Activated naive CD4-positive, alpha-beta T cell treated with anti-CD3 and anti-CD28 coated beads, Interleukin-2, amount 50 U/mL, for 72 hours (primary cell): ENCODE results near the gene KIF5A. TPM values are rescaled to one million over a fixed set of nuclear protein-coding genes. Genes with fewer than 3 reads are reported as not detected.

Source experiments
- ATAC-seq, 2 donors: fragments of 150-1000 bp; cut with Tn5 transposase; 2 replicates each; pipeline ENCODE4 v1.10.0; 2021; ENCODE audit warnings: mild to moderate bottlenecking in 2 of 2, moderate library complexity in 2 of 2
- DNase-seq, 2 donors: peaks; one replicate each; pipeline ENCODE4 v3.0.0; 2021 to 2022; ENCODE audit warnings: low spot score in 2 of 2
- H3K27ac Mint-ChIP-seq, 2 donors: one replicate each; pipeline ENCODE4 v1.8.0; 2022; ENCODE audit warnings: mild to moderate bottlenecking in 2 of 2, mixed read lengths in 2 of 2
- H3K36me3 Mint-ChIP-seq, 2 donors: one replicate each; pipeline ENCODE4 v1.8.0; 2022; ENCODE audit warnings: mixed read lengths in 2 of 2
- H3K9me3 Mint-ChIP-seq, 2 donors: one replicate each; pipeline ENCODE4 v1.8.0; 2022; ENCODE audit warnings: mixed read lengths in 2 of 2
- total RNA-seq, 2 donors: library from RNA; stranded (reverse); gene quantifications; one replicate each; pipeline ENCODE4 v1.2.3, GENCODE V29; 2022

Gene KIF5A
- total RNA-seq, 2 donors from 2014 or later: 0.75 to 3.4 TPM

DNA sequence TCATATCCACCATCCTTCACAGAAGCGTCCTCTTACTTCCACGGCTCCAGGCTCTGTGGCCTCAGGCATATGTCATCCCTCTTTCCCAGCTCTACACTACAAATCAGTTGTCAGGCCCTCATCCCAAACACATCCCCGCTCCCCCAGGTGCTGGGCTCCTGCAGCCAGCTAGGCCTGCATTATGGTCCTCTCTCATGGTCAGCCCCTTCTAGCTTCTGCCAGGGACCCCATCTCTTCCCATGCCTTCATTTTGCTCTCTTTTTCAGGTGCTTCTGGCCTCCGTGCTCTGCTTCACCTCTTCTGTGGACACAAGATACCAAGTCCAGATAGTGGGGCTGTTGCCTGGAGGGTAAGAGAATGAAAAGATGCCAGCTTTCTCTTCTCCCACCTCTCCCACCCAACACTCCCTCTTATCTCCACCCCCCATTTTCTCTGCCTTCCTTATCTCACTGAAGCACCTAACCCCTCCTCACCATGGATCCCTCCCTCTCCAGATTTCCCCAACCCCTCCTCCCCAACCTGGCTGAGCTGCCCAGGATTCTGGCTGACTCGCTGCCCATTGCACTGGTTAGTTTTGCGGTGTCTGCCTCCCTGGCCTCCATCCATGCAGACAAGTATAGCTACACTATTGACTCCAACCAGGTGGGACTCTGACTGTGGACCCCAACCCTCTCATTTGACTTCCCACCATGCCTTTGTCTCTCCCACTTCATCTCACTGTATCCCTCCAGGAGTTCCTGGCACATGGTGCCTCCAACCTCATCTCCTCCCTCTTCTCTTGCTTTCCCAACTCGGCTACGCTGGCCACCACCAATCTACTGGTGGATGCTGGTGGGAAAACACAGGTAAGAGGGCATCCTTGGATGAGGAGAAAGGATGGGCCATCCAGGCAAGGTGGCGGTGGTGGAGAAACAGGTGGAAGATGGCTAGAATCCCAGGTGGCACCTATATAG, 72.7 kb downstream of the KIF5A start:
- DNase-seq (peak in 1 of 2 donors; percentile 2), ATAC-seq (no peak)
- H3K27ac Mint-ChIP-seq: no peak overlapping the region
- peaks cover 0 to 4% of the 10 kb centered on the region in 2 donors for H3K36me3 Mint-ChIP-seq
- H3K9me3 Mint-ChIP-seq: no peaks in the 10 kb centered on the region

DNA sequence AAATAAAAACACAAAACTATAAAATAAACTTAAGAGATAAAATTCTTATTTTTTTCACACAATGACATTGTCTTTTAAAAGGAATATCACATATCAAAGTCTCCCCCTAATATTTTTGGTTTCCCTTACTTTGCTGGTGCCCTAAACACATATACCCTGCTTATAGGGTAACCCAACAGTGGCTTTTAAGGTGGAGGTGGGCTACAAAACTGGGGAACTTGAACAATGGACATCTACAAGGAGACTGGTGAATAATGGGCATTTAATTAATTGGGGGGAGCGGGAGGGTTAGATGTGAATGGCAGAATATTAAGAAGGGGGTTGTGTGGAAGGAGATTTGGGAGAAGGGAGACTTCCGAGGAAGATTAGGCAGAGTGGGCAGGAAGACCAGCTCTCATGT, 73.5 kb downstream of the KIF5A start:
- H3K27ac Mint-ChIP-seq: no peak overlapping the region

DNA sequence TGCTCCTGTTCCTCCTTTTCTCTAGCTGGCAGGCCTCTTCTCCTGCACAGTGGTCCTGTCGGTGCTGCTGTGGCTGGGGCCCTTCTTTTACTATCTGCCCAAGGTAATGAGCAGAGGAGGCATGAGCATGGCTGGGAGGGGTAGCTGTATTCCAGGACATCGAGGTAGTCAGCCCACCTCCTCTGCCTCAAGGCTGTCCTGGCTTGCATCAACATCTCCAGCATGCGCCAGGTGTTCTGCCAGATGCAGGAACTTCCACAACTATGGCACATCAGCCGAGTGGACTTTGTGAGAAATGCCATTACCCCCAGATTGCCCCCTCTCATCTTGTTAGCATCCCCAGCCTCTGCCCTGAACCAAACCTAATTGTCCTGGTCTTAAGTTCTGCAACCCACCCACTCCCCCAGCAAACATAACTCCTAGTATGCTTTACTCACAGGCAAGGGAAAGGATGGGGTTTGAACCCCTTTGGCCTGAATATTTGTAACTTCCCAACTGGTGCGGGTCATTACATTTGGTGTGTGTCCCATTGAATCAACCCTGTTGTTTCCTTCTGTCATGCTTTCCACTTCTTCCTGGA, 74.1 kb downstream of the KIF5A start:
- no peak overlapping the region for H3K27ac Mint-ChIP-seq
- H3K9me3 Mint-ChIP-seq: no peaks in the 10 kb centered on the region
- DNase-seq (peak in 1 of 2 donors; percentile 1), ATAC-seq (no peak)
- peaks cover 0 to 4% of the 10 kb centered on the region in 2 donors for H3K36me3 Mint-ChIP-seq

More for the DNA sequence above, 73.5 kb downstream of the KIF5A start:
- H3K36me3 Mint-ChIP-seq: peaks cover 0 to 4% of the 10 kb centered on the region in 2 donors
- DNase-seq: peak in 1 of 2 donors; percentile 1
- no peaks in the 10 kb centered on the region for H3K9me3 Mint-ChIP-seq
- ATAC-seq: no peak

GRCh38 chr12:57624441-57625220, 74.8 kb downstream of the KIF5A start:
- Mint-ChIP-seq H3K27ac (no peak overlapping the region), H3K36me3 (peaks cover 0 to 4% of the 10 kb centered on the region in 2 donors), H3K9me3 (no peaks in the 10 kb centered on the region)
- peak in 1 of 2 donors; percentile 1 for DNase-seq
- no peak for ATAC-seq

DNA sequence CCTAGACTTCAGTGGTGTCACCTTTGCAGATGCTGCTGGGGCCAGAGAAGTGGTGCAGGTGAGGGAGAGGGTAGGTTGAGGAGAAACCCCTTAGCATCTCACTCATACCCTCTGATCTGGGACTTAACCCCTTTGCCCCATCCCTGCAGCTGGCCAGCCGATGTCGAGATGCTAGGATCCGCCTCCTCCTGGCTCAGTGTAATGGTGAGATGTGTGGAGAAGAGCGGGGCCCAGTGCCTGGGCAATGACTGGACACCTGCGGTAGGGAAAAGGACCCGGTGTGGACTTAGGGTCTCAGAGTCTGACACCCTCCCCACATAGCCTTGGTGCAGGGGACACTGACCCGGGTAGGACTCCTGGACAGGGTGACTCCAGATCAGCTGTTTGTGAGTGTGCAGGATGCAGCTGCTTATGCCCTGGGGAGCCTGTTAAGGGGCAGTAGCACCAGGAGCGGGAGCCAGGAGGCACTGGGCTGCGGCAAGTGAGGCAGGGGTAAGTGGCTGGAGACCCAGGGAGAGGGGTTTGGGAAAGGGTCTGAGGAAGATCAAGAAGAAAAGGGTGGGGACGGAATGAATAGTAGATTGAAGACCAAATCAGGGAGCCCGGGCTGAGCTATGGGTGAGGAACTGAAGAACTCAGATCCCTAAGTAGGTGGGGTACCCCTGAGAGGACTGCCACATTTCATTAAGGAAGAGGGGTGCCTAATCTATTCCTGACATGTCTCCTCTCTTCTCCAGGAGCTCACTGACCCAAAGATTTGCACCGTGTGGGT, 75.6 kb downstream of the KIF5A start:
- DNase-seq (peak in 1 of 2 donors; percentile 2), ATAC-seq (no peak)
- Mint-ChIP-seq H3K27ac (no peak overlapping the region), H3K9me3 (no peaks in the 10 kb centered on the region), H3K36me3 (peaks cover 0 to 4% of the 10 kb centered on the region in 2 donors)

- Mint-ChIP-seq H3K27ac (no peak overlapping the region), H3K36me3 (no peaks in the 10 kb centered on the region), H3K9me3 (no peaks in the 10 kb centered on the region)
- no peak for ATAC-seq
- DNase-seq: peak in 1 of 2 donors; percentile 2
Measured at GRCh38 chr12:57626111-57626920, 76.5 kb downstream of the KIF5A start.

- peak in 1 of 2 donors; percentile 1 for DNase-seq
- no peaks in the 10 kb centered on the region for H3K9me3 Mint-ChIP-seq
Measured at GRCh38 chr12:57626921-57627445, 77.1 kb downstream of the KIF5A start.

GRCh38 chr12:57627501-57628279, 77.8 kb downstream of the KIF5A start:
- Mint-ChIP-seq H3K36me3 (no peaks in the 10 kb centered on the region), H3K9me3 (no peaks in the 10 kb centered on the region), H3K27ac (no peak overlapping the region)
- ATAC-seq: peak; percentile 33 to 69
- DNase-seq: peak in 1 of 2 donors; percentile 50

More at GRCh38 chr12:57626921-57627445, 77.1 kb downstream of the KIF5A start:
- ATAC-seq: no peak
- no peaks in the 10 kb centered on the region for H3K36me3 Mint-ChIP-seq
- H3K27ac Mint-ChIP-seq: no peak overlapping the region

DNA sequence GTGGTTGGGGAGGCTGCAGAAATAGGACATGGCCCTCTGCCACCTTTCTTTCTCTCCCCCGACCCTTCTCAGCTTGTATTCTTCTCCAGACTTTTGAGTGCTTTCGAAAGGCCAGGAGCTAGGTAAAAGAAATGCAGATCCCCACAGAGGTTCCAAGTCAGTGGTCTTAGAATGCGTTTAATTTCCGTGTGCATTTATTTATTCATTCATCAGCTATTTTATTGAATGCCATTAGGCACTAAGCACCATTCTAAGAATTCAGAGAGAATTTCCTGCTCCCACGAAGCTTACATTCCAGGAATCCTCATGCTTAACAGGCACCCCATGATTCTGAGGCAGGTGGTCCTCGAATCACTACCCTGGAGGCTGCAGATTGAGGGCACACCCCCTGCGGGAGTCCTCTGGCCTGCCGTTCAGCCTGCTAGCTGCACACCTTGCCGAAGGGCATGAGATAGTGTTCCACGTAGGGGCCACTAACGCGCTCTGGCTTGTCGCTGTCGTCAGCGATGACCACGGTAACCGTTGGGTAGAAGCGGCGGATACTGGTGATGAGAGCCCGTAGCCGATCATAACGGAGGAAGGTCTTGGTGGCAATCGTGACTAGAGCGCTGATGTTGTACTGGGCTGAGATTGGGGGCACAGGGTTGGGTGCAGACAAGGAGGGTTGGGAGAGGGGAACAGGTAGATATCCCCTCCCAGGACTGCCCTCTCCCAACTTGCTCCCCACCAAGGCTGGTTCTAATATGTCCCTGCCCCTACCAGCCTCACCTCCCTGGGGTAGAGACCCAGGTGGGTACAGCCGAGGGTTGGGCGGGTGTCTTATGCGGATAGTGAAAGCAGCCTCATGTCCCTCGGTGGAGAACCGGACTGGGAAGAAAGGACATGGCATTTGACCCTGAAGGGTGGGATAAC, 78.7 kb downstream of the KIF5A start:
- Mint-ChIP-seq H3K9me3 (no peaks in the 10 kb centered on the region), H3K27ac (no peak overlapping the region), H3K36me3 (no peaks in the 10 kb centered on the region)
- DNase-seq: peak in 1 of 2 donors; percentile 2
- ATAC-seq: no peak

GRCh38 chr12:57629897-57630471, 80.1 kb downstream of the KIF5A start:
- DNase-seq (peak in 1 of 2 donors; percentile 7), ATAC-seq (no peak)
- Mint-ChIP-seq H3K27ac (no peak overlapping the region), H3K36me3 (no peaks in the 10 kb centered on the region), H3K9me3 (no peaks in the 10 kb centered on the region)

- ATAC-seq (no peak), DNase-seq (peak in 1 of 2 donors; percentile 2)
- Mint-ChIP-seq H3K9me3 (no peaks in the 10 kb centered on the region), H3K36me3 (no peaks in the 10 kb centered on the region), H3K27ac (no peak overlapping the region)
Measured at GRCh38 chr12:57630891-57631433, 81.1 kb downstream of the KIF5A start.

DNA sequence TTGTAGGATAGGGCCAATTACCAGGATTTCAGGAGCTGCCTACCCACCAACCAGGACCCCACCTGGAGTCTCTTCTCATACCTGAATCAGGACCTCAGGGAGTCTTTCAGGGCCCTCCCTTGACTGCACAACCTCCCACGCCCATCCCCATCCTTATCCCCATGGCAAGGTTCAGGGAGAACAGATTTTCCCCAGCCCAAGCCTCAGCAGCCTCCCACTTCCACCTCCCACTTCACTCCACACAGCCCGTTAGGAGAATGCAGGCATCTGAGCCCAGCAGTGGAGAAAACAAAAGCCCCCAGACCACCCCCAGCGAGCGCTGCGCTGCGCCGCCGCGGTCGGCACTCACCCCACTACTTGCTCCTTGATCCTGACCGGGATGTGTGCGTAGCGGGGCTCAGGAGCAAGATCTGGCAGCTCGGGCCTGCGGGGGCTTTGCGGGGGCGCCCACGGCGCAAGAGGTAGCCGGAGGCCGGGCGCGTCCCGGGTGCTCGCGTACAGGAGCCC, 81.8 kb downstream of the KIF5A start:
- Mint-ChIP-seq H3K9me3 (no peaks in the 10 kb centered on the region), H3K36me3 (no peaks in the 10 kb centered on the region), H3K27ac (no peak overlapping the region)
- no peak for ATAC-seq
- DNase-seq: no peak
